Measurements from ENCODE around the gene TOP2B. TPM values are rescaled to one million over a fixed set of nuclear protein-coding genes. Genes with fewer than 3 reads are reported as not detected.

The TOP2B gene
- total and polyA plus RNA-seq, 5 donors = 63.6 to 112 (median 99.9) TPM

GRCh38 chr3:25557694-25558093, 107.0 kb downstream of the TOP2B start:
- H3K4me3 ChIP-seq (ENCODE audit: low read length) = no peak overlapping the region
- 52% methylated on average over 3 of the region's 3 CpGs for WGBS
- intact Hi-C loops (cut with DNase I) = no loop called here
- peaks cover 13% of the 10 kb centered on the region for H3K4me1 ChIP-seq (ENCODE audit: control insufficient read depth, insufficient read depth, low read length)
- H3K27me3 ChIP-seq (ENCODE audit: control insufficient read depth, insufficient read depth) = no peaks in the 10 kb centered on the region
- peak in 1 of 3 donors; percentile 64 for DNase-seq
- peak overlapping the region; percentile 88 for H3K27ac ChIP-seq (ENCODE audit: low read length)
- no peaks in the 10 kb centered on the region for H3K9me3 ChIP-seq (ENCODE audit: control insufficient read depth, low read length)
- peak; percentile 51 to 82 for ATAC-seq

- 38% methylated on average over 1 of the region's 1 CpG for WGBS
- ATAC-seq = no peak
Observed at GRCh38 chr3:25556447-25556846, 108.3 kb downstream of the TOP2B start.

GRCh38 chr3:25555695-25556437, 108.8 kb downstream of the TOP2B start:
- intact Hi-C loops (cut with DNase I) = no loop called here

More at GRCh38 chr3:25556447-25556846, 108.3 kb downstream of the TOP2B start:
- intact Hi-C loops (cut with DNase I) = no loop called here
- Histone ChIP-seq H3K9me3 (ENCODE audit: control insufficient read depth, low read length) (no peaks in the 10 kb centered on the region), H3K4me3 (ENCODE audit: low read length) (no peak overlapping the region), H3K4me1 (ENCODE audit: control insufficient read depth, insufficient read depth, low read length) (peaks cover 13% of the 10 kb centered on the region), H3K27ac (ENCODE audit: low read length) (peak overlapping the region; percentile 62), H3K27me3 (ENCODE audit: control insufficient read depth, insufficient read depth) (no peaks in the 10 kb centered on the region)
- peak in 1 of 3 donors; percentile 9 for DNase-seq

GRCh38 chr3:25554376-25554775, 110.3 kb downstream of the TOP2B start:
- Histone ChIP-seq H3K4me1 (ENCODE audit: control insufficient read depth, insufficient read depth, low read length) (peaks cover 10% of the 10 kb centered on the region), H3K4me3 (ENCODE audit: low read length) (no peak overlapping the region), H3K27me3 (ENCODE audit: control insufficient read depth, insufficient read depth) (no peaks in the 10 kb centered on the region), H3K27ac (ENCODE audit: low read length) (peak overlapping the region; percentile 42), H3K9me3 (ENCODE audit: control insufficient read depth, low read length) (no peaks in the 10 kb centered on the region)
- intact Hi-C loops (cut with DNase I) = no loop called here
- 86% methylated on average over 7 of the region's 7 CpGs for WGBS
- no peak for DNase-seq
- ATAC-seq = no peak

More at GRCh38 chr3:25555695-25556437, 108.8 kb downstream of the TOP2B start:
- Histone ChIP-seq H3K27ac (ENCODE audit: low read length) (no peak overlapping the region), H3K4me3 (ENCODE audit: low read length) (no peak overlapping the region), H3K27me3 (ENCODE audit: control insufficient read depth, insufficient read depth) (no peaks in the 10 kb centered on the region), H3K9me3 (ENCODE audit: control insufficient read depth, low read length) (no peaks in the 10 kb centered on the region), H3K4me1 (ENCODE audit: control insufficient read depth, insufficient read depth, low read length) (peaks cover 10% of the 10 kb centered on the region)
- DNase-seq (peak in 1 of 3 donors; percentile 7), ATAC-seq (peak; percentile 22 to 76)
- WGBS = 35% methylated on average over 2 of the region's 2 CpGs

- no peak overlapping the region for H3K4me3 ChIP-seq (ENCODE audit: low read length)
- WGBS = 95% methylated on average over 3 of the region's 3 CpGs
- DNase-seq (no peak), ATAC-seq (no peak)
- peaks cover 5% of the 10 kb centered on the region for H3K4me1 ChIP-seq (ENCODE audit: control insufficient read depth, insufficient read depth, low read length)
- intact Hi-C loops (cut with DNase I) = no loop called here
- H3K27ac ChIP-seq (ENCODE audit: low read length) = no peak overlapping the region
- no peaks in the 10 kb centered on the region for H3K9me3 ChIP-seq (ENCODE audit: control insufficient read depth, low read length)
- no peaks in the 10 kb centered on the region for H3K27me3 ChIP-seq (ENCODE audit: control insufficient read depth, insufficient read depth)
Observed at GRCh38 chr3:25552251-25552650, 112.5 kb downstream of the TOP2B start.

- Histone ChIP-seq H3K9me3 (ENCODE audit: control insufficient read depth, low read length) (no peaks in the 10 kb centered on the region), H3K27ac (ENCODE audit: low read length) (no peak overlapping the region), H3K4me3 (ENCODE audit: low read length) (no peak overlapping the region), H3K27me3 (ENCODE audit: control insufficient read depth, insufficient read depth) (no peaks in the 10 kb centered on the region), H3K4me1 (ENCODE audit: control insufficient read depth, insufficient read depth, low read length) (peaks cover 5% of the 10 kb centered on the region)
- DNase-seq = no peak
- intact Hi-C loops (cut with DNase I) = no loop called here
- WGBS = 54% methylated on average over 2 of the region's 2 CpGs
- ATAC-seq = no peak
Observed at GRCh38 chr3:25548836-25549235, 115.9 kb downstream of the TOP2B start.

- no peak for DNase-seq
- WGBS = 2% methylated on average over 1 of the region's 1 CpG
- Histone ChIP-seq H3K27me3 (ENCODE audit: control insufficient read depth, insufficient read depth) (no peaks in the 10 kb centered on the region), H3K4me1 (ENCODE audit: control insufficient read depth, insufficient read depth, low read length) (peaks cover 8% of the 10 kb centered on the region), H3K27ac (ENCODE audit: low read length) (no peak overlapping the region), H3K4me3 (ENCODE audit: low read length) (no peak overlapping the region), H3K9me3 (ENCODE audit: control insufficient read depth, low read length) (no peaks in the 10 kb centered on the region)
- intact Hi-C loops (cut with DNase I) = no loop called here
- ATAC-seq = no peak
Observed at GRCh38 chr3:25547943-25548674, 116.6 kb downstream of the TOP2B start.

Small RNAs within 50 kb of the gene (microRNA-seq; reads per million reads assigned to microRNA genes)
- gene MIR4442 = 0.42 to 2.1 reads per million in 2 donors

Other genes starting within 250 kb of the TOP2B start
- gene RARB, start 236.6 kb downstream of the TOP2B start, total RNA-seq = 10 to 100 TPM; 17.0 to 26.4 (median 24.7) TPM
- 9.5 TPM for gene RARB, start 236.6 kb downstream of the TOP2B start, polyA plus RNA-seq
- gene NGLY1, start 118.5 kb upstream of the TOP2B start, total RNA-seq = 10 to 100 TPM; 30.9 to 36.3 (median 33.9) TPM
- gene NGLY1, start 118.5 kb upstream of the TOP2B start, polyA plus RNA-seq = 21.0 TPM
- gene OXSM, start 125.2 kb upstream of the TOP2B start, total RNA-seq = 10 to 100 TPM; 11.6 to 15.9 (median 14.0) TPM
- 17.6 TPM for gene OXSM, start 125.2 kb upstream of the TOP2B start, polyA plus RNA-seq